HG02642 (cell line): ENCODE data around the gene TRAPPC13.
A peak's percentile ranks its signal among the peaks of the same experiment; 100 is the strongest.
"Not testable (repeated sequence)": the region's sequence is repeated elsewhere in the genome, so short reads cannot be mapped to it uniquely, and the experiment has no call there.

ENCODE experiments used
- ATAC-seq: cut with Tn5 transposase; IDR thresholded peaks from one replicate; pipeline ENCODE4 v1.9.1; 2021; ENCODE audit warnings: mild to moderate bottlenecking; ENCODE audit not compliant: unreplicated experiment, poor library complexity

TRAPPC13 gene

GRCh38 chr5:65624571-65625555, at the start of gene TRAPPC13, which contains the start of gene SHLD3:
Gene TRAPPC13 (plus strand): TSS chr5:65625027. CDS start chr5:65625061, 34 bp downstream.
Gene SHLD3 (plus strand): TSS chr5:65625027. CDS start chr5:65629588, 4,561 bp downstream.
- peak; percentile 79 for ATAC-seq

- ATAC-seq, result no peak
These were observed 47.7 kb upstream of the TRAPPC13 start for GRCh38 chr5:65577141-65577540.

DNA sequence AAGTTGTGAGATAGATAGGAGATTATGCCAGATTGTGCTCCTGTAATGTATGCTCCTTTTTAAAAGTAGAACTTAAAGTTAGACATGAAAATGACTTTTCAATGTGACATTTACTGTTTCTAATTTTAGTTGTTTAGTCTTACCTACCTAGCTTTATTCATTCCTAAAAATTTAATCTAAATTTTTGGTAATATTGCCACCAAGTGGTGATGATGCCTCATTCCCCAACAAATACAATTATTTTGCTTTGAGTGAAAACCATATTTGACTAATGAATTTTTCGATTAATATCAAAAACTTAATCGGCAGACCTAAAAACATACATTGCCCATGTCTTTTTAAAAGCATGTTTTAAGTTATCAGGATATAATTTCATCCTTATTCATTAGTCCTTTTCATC, 36.1 kb upstream of the TRAPPC13 start:
- no peak for ATAC-seq

DNA sequence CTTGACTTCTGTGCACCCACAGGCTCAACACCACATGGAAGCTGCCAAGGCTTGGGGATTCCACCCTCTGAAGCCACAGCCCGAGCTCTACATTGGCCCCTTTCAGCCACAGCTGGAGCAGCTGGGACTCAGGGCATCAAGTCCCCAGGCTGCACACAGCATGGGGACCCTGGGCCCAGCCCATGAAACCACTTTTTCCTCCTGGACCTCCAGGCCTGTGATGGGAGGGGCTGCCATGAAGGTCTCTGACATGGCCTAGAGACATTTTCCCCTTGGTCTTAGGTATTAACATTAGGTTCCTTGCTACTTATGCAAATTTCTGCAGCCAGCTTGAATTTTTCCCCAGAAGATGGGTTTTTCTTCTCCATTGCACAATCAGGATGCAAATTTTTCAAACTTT, 23.1 kb upstream of the TRAPPC13 start:
- not testable (repeated sequence) for ATAC-seq

GRCh38 chr5:65611524-65611923, 13.3 kb upstream of the TRAPPC13 start:
- no peak for ATAC-seq

GRCh38 chr5:65612298-65612907, 12.4 kb upstream of the TRAPPC13 start:
- ATAC-seq, result no peak

GRCh38 chr5:65620021-65620420, 4.8 kb upstream of the TRAPPC13 start:
- no peak for ATAC-seq

GRCh38 chr5:65621961-65622360, 2.9 kb upstream of the TRAPPC13 start:
- not testable (repeated sequence) for ATAC-seq

DNA sequence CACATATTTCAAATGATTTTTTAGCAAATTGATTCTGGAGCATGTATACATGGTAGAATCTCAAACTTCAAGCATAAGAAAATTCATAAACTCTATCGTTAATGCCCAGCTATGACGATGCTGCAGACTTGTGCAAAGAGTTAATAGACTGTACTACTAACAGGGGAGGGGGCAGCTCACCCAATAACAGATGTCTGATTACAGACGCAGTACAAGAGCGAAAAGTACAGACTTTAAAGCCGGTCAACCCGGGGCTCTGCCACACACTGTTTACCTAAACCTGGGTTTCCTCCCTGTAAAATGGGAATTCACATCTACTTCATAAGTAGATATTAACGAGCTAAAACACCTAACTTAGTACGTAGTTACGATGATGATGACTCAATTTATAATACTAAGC, 1.3 kb upstream of the TRAPPC13 start:
- ATAC-seq, result no peak

- ATAC-seq, result peak; percentile 97
These were observed 729 bp upstream of the TRAPPC13 start, which contains the start of gene TRIM23 for GRCh38 chr5:65624025-65624570. Gene TRIM23 (minus strand): TSS chr5:65624333. CDS start chr5:65624274, 59 bp downstream.

DNA sequence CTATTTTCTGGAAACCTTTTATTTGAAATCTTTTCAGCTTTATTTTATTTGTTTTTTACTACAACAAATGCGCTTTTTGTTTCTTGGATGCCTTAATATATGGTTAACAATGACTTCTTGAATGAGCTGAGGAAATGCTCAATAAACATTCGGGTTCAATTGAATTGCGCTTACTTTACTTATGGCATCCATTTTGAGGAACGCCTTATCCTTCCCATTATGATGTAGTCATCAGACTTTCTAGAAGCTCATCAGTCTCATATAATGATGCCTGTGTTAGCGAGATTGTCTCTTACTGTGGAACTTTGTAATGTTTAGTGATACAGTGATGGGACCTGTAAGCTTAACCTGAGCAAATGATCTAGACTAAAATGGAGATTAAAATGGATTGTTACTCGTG, 916 bp downstream of the TRAPPC13 start:
- ATAC-seq, result no peak

DNA sequence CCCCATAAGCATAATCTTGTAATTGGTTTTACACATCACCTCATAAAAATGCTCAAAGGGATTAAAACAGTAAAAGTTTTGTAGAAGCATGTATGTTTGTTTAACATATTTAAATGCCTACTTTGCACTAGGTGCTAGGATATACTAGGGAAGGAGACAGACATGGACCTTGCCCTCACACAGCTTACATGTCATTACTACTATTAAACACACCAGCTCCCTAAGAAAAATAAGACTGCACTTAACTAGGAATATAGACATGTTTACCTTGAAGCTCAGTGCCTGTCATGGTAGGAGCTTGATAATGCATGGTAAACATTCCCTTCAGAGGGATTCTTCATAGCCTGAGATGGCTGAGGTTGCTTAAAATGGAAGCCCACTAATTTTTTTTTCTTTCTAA, 6.2 kb downstream of the TRAPPC13 start:
- ATAC-seq, result no peak

GRCh38 chr5:65640240-65640639, 15.4 kb downstream of the TRAPPC13 start:
- ATAC-seq, result no peak

DNA sequence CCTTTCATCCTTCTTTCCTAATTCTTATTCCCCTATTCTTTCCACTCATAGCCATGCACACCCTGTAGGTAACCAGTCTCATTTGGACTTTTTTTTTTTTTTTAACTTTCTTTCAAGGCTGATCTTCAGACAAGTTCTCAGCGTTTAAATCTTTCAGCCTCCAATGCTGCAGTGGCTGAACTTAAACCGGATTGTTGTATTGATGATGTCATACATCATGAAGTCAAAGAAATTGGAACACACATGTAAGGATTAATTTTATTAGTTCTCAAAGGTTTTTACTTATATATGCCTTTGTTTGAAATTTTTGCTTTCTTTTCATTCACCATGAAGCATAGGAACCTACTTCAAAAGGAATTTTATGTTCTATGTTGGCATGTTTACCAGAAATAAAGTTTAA, 22.1 kb downstream of the TRAPPC13 start:
- no peak for ATAC-seq

DNA sequence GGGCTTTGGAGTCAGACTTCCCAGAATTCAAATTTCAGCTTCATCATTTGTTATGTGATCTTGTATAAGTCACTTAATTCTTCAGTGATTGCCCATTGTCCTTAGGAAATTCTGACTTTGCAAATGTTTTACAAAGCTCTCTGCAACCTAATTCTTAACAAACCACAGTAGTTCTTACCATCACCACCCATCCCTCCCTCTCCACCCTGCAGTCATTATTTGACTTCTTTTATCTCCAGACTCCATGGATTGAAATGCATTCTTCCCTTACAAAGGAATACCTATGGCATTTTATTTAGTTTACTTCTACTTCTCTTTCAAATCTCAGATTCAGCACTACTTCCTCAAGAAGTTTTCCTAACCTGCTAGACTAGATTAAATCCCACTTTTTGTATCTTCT, 23.1 kb downstream of the TRAPPC13 start:
- no peak for ATAC-seq

GRCh38 chr5:65651144-65651543, 26.3 kb downstream of the TRAPPC13 start:
- ATAC-seq, result no peak

GRCh38 chr5:65654713-65655112, 29.9 kb downstream of the TRAPPC13 start:
- ATAC-seq, result no peak

DNA sequence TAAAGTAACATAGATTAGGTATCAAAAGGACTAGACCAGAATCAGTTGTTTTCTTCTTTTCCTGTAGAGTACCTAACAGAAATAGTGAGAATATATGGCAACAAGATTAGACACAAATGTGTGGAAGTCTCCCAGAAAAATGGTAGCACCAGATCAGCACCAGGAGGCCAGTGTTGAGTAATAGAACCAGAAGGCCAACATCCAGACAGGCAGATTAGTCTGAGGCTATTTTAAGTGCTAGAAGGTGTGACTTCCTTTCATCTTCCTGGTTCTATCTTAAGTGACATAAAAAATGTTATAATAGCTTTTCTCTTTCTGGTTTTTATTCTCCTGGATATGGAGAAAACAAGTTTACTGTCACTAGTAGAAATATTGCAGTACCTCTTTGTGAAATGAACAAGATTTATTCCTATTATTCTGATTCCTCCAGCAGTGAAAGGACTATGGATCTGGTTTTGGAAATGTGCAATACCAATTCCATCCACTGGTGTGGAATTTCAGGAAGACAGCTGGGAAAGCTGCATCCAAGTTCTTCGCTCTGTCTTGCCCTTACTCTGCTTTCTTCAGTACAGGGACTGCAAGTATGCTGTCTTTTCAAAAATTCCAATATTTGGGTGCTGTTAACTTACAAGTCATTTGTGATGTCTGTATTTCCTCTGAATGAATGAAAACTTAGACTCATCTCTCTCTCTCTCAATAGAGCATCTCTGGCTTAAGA, 39.1 kb downstream of the TRAPPC13 start:
- ATAC-seq, result no peak

GRCh38 chr5:65668696-65669095, 43.9 kb downstream of the TRAPPC13 start:
- ATAC-seq, result no peak

DNA sequence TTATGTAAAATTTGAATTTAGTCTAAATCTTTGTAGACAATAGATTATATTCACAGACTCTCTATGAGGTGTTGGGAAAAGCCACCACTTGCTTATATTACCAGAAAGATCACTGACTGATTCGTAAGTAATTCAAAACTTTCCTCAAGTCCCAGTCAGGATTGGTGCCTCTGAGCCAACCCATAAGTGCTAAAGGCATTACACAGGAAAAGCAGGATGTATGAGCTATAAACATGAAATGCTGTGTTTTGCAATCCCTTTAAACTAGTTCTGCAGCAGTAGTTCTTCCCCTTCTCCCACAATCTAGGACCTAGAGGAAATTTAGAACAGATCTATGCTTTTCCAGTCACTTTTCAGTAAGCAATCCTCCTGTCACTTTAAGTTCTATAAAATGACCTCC, 48.0 kb downstream of the TRAPPC13 start:
- no peak for ATAC-seq
